ENCODE measurements around the gene ZNF584. TPM values are rescaled to one million over a fixed set of nuclear protein-coding genes. Genes with fewer than 3 reads are reported as not detected.

ZNF584 gene
- total RNA-seq, 1 donor from 2014 or later, result 17.9 TPM

DNA sequence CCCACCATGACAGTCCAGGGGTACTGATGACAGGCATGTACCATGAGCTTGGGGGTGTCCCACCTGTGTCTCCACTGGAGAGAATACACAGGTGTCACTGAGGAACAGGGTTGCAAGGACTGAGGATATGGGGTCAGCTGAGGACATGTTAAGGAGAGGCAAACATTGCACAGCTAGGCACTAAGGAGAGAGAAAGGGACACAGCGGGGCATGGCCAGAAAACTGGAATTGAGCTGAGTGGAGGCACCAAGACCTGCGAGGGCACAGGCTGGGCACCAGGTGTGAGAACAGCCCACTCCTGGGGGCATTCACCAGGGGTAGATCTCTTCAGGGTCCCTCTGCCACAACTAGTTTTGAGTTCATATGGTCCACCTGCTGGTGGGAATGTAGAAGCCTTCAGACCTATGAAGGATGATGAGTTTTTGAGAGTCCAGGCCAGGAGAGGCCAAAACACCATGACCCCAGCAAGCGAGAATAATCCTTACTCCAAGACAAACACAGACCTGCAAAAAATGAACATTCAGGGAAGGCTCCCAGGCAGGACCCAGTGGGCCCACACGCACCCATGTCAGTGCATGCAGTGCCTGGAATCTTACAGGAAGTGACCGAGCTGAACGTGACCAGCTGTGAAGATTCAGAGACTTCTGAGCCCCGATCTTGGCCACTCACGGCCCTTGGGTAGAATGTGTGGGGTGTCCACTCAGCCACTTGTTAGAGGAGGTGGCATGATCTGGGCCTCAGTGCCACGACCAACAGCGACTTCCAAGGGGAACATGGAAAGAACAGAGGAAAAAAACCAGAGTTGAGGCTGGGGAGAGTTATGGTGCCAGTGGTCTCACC lies 1.4 kb upstream of the ZNF584 start:
- H3K27ac ChIP-seq, result no peak overlapping the region
- peak overlapping the region; percentile 97 for H3K4me3 ChIP-seq
- no peaks in the 10 kb centered on the region for H3K36me3 ChIP-seq

DNA sequence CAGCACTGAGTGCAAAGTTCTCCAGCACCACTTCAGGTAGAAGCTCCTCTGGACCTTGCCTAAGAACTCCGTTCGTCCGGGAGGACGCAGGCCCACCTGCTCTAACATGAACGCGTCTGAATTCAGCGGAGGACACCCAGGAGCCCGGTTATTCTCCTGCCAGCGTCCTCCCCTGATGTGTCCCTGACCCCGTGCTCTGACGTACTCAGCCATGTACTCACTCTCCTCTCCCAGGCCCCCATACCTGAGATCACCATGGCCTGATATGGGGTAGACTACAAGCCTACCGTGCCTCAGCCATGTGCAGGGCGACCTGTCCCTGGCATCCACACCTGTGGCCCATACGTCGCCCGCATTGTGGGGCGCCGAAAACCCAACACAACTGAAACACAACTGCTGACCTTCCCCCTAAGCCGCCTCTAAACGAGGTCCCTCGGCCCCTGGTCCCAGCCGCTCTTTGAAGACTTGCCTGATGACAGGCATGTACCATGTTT lies 744 bp upstream of the ZNF584 start:
- H3K4me1 ChIP-seq, result peaks cover 3 to 16% of the 10 kb centered on the region in 2 donors
- no peaks in the 10 kb centered on the region for H3K9me3 ChIP-seq
- no peaks in the 10 kb centered on the region for H3K36me3 ChIP-seq
- intact Hi-C loops (cut with DNase I), result loop anchor here (1.0 kb wide), 1 partner anchor 33 kb away; the partner anchor contains the start of gene ZNF132
- DNase-seq (ENCODE audit: low spot score in 2 of 2), result no peak
- no peaks in the 10 kb centered on the region for H3K27me3 ChIP-seq
- TF ChIP-seq, protein P1, sequence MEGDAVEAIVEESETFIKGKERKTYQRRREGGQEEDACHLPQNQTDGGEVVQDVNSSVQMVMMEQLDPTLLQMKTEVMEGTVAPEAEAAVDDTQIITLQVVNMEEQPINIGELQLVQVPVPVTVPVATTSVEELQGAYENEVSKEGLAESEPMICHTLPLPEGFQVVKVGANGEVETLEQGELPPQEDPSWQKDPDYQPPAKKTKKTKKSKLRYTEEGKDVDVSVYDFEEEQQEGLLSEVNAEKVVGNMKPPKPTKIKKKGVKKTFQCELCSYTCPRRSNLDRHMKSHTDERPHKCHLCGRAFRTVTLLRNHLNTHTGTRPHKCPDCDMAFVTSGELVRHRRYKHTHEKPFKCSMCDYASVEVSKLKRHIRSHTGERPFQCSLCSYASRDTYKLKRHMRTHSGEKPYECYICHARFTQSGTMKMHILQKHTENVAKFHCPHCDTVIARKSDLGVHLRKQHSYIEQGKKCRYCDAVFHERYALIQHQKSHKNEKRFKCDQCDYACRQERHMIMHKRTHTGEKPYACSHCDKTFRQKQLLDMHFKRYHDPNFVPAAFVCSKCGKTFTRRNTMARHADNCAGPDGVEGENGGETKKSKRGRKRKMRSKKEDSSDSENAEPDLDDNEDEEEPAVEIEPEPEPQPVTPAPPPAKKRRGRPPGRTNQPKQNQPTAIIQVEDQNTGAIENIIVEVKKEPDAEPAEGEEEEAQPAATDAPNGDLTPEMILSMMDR (IDR thresholded peaks at IDR 0.05), result no peak
- H3K27ac ChIP-seq, result peak overlapping the region; percentile 86 to 93
- H3K4me3 ChIP-seq, result peak overlapping the region; percentile 97

More for the DNA sequence above, 1.4 kb upstream of the ZNF584 start:
- intact Hi-C loops (cut with DNase I), result no loop called here
- Histone ChIP-seq H3K4me1 (peaks cover 3 to 16% of the 10 kb centered on the region in 2 donors), H3K27me3 (no peaks in the 10 kb centered on the region), H3K9me3 (no peaks in the 10 kb centered on the region)
- TF ChIP-seq, protein P1 (IDR thresholded peaks at IDR 0.05), result peak in 1 of 3 experiments; percentile 11
- no peak for DNase-seq (ENCODE audit: low spot score in 2 of 2)

DNA sequence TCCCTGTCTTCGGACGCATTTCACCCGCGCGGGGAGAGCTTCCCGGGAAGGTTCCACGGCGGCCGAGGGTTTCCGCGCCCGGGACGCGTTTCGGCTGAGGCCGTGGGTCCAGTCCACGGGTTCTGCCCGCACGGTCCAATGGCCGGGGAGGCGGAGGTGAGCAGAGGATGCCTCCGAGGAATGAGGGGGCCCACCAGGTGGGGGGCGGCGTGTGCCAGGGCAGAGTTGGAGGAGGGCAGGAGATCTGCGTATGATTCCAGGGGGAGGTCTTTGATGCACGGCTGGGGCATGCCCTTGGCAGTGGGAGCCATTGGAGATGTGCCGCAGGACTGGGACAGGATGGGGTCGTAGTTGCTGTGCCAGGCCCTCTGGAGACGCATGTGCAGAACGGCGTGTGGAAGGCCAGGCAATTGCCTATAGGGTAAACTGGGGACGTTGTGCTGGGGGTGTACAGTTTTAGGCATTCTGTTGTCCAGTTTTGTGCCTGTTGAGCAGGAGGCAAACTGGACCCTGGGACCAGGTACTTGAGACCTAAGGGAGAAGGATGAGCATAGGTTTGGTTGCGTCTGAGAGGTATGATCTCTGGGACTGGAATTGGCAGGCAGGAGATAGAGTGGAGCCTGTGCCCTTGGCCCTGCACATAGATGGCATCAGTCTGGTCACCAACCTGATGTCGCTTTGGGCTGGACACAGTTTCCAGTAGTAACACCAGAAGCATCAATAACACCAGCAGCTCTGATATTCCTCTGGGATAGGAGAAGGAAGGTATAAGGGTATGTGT lies 751 bp downstream of the ZNF584 start:
- Histone ChIP-seq H3K27me3 (no peaks in the 10 kb centered on the region), H3K9me3 (no peaks in the 10 kb centered on the region), H3K4me3 (peak overlapping the region; percentile 97), H3K36me3 (peaks cover 0 to 3% of the 10 kb centered on the region in 2 donors), H3K4me1 (peaks cover 3 to 16% of the 10 kb centered on the region in 2 donors), H3K27ac (peak overlapping the region; percentile 86 to 93)
- TF ChIP-seq, protein P1 (IDR thresholded peaks at IDR 0.05), result no peak
- intact Hi-C loops (cut with DNase I), result no loop called here
- DNase-seq (ENCODE audit: low spot score in 2 of 2), result no peak

DNA sequence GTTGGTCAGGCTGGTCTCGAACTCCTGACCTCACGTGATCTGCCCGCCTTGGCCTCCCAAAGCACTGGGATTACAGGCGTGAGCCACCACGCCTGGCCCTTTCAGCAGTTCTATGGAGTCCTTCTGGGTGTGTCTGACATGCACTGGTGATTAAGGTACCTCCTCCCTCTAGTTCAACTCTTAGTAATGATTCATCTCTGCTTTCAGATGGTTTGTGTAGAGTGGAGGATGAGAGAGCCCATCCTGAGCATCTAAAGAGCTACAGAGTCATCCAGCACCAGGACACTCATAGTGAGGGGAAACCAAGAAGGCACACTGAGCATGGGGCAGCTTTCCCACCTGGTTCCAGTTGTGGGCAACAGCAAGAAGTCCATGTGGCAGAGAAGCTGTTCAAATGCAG lies 8.2 kb downstream of the ZNF584 start:
- Histone ChIP-seq H3K27me3 (no peaks in the 10 kb centered on the region), H3K4me1 (no peaks in the 10 kb centered on the region), H3K27ac (no peak overlapping the region), H3K4me3 (no peak overlapping the region), H3K36me3 (peaks cover 50 to 65% of the 10 kb centered on the region in 2 donors), H3K9me3 (peaks cover 0 to 6% of the 10 kb centered on the region in 2 donors)
- DNase-seq (ENCODE audit: low spot score in 2 of 2), result no peak
- intact Hi-C loops (cut with DNase I), result no loop called here
- TF ChIP-seq, protein P1 (IDR thresholded peaks at IDR 0.05), result no peak

DNA sequence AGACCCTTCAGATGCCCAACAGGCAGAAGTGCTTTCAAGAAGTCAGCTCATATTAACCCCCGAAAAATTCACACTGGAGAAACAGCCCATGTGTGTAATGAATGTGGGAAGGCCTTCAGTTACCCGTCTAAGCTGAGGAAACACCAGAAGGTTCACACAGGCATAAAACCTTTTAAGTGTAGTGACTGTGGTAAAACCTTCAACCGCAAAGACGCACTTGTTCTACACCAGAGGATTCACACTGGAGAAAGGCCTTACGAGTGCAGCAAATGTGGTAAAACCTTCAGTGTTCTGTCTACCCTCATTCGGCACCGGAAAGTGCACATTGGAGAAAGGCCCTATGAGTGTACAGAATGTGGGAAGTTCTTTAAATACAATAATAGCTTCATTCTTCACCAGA lies 8.6 kb downstream of the ZNF584 start:
- intact Hi-C loops (cut with DNase I), result no loop called here
- no peak for DNase-seq (ENCODE audit: low spot score in 2 of 2)
- TF ChIP-seq, protein P1 (IDR thresholded peaks at IDR 0.05), result no peak
- no peak overlapping the region for H3K27ac ChIP-seq
- no peaks in the 10 kb centered on the region for H3K27me3 ChIP-seq
- H3K4me1 ChIP-seq, result no peaks in the 10 kb centered on the region
- H3K36me3 ChIP-seq, result peaks cover 50 to 68% of the 10 kb centered on the region in 2 donors
- peaks cover 0 to 6% of the 10 kb centered on the region in 2 donors for H3K9me3 ChIP-seq
- H3K4me3 ChIP-seq, result no peak overlapping the region
